Measurements from ENCODE around the gene SH3BP2. TPM values are rescaled to one million over a fixed set of nuclear protein-coding genes. Genes with fewer than 3 reads are reported as not detected.

SH3BP2 gene
- total RNA-seq, 1 donor from 2014 or later: 85.3 TPM

- Mint-ChIP-seq H3K36me3 (ENCODE audit: unreplicated experiment) (no peaks in the 10 kb centered on the region), H3K4me1 (ENCODE audit: low read depth, unreplicated experiment) (peaks cover 12% of the 10 kb centered on the region), H3K27ac (ENCODE audit: unreplicated experiment) (peak overlapping the region; percentile 68), H3K9me3 (ENCODE audit: unreplicated experiment) (peaks cover 6% of the 10 kb centered on the region), H3K4me3 (ENCODE audit: unreplicated experiment) (no peak overlapping the region), H3K27me3 (ENCODE audit: unreplicated experiment) (peaks cover 10% of the 10 kb centered on the region)
- DNase-seq: no peak
- TF ChIP-seq, protein P1, sequence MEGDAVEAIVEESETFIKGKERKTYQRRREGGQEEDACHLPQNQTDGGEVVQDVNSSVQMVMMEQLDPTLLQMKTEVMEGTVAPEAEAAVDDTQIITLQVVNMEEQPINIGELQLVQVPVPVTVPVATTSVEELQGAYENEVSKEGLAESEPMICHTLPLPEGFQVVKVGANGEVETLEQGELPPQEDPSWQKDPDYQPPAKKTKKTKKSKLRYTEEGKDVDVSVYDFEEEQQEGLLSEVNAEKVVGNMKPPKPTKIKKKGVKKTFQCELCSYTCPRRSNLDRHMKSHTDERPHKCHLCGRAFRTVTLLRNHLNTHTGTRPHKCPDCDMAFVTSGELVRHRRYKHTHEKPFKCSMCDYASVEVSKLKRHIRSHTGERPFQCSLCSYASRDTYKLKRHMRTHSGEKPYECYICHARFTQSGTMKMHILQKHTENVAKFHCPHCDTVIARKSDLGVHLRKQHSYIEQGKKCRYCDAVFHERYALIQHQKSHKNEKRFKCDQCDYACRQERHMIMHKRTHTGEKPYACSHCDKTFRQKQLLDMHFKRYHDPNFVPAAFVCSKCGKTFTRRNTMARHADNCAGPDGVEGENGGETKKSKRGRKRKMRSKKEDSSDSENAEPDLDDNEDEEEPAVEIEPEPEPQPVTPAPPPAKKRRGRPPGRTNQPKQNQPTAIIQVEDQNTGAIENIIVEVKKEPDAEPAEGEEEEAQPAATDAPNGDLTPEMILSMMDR (IDR thresholded peaks at IDR 0.05; ENCODE audit: partially characterized antibody, unreplicated experiment): no peak
These were observed 14.7 kb downstream of the SH3BP2 start for GRCh38 chr4:2807571-2807970.

DNA sequence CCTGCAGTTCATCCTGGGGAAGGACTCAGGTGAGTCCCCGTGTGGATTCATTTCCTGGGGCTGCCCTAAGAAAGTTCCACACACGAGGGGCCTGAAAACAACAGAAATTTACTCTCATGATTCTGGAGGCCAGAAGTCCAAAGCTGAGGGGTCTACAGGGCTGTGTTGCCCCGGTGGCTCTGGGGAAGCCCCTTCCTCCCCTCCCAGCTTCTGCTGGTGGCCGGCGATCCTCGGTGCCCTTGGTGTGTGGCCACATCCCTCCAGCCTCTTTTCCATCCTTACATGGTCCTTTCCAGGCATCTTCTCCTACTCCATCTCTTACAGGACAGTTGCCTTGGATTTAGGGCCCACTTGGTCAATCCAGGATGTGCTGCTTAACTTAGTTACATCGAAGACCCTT, 15.1 kb downstream of the SH3BP2 start:
- TF ChIP-seq, protein P1 (IDR thresholded peaks at IDR 0.05; ENCODE audit: partially characterized antibody, unreplicated experiment): no peak
- Mint-ChIP-seq H3K36me3 (ENCODE audit: unreplicated experiment) (no peaks in the 10 kb centered on the region), H3K4me1 (ENCODE audit: low read depth, unreplicated experiment) (peaks cover 12% of the 10 kb centered on the region), H3K9me3 (ENCODE audit: unreplicated experiment) (peaks cover 6% of the 10 kb centered on the region), H3K27me3 (ENCODE audit: unreplicated experiment) (peaks cover 10% of the 10 kb centered on the region), H3K27ac (ENCODE audit: unreplicated experiment) (no peak overlapping the region), H3K4me3 (ENCODE audit: unreplicated experiment) (no peak overlapping the region)
- no peak for DNase-seq

GRCh38 chr4:2809610-2810180, 16.8 kb downstream of the SH3BP2 start:
- no peak overlapping the region for H3K27ac Mint-ChIP-seq (ENCODE audit: unreplicated experiment)
- TF ChIP-seq, protein P1 (IDR thresholded peaks at IDR 0.05; ENCODE audit: partially characterized antibody, unreplicated experiment): no peak
- H3K36me3 Mint-ChIP-seq (ENCODE audit: unreplicated experiment): no peaks in the 10 kb centered on the region
- H3K4me3 Mint-ChIP-seq (ENCODE audit: unreplicated experiment): no peak overlapping the region
- peaks cover 12% of the 10 kb centered on the region for H3K4me1 Mint-ChIP-seq (ENCODE audit: low read depth, unreplicated experiment)
- no peak for DNase-seq
- H3K27me3 Mint-ChIP-seq (ENCODE audit: unreplicated experiment): peaks cover 10% of the 10 kb centered on the region
- peaks cover 6% of the 10 kb centered on the region for H3K9me3 Mint-ChIP-seq (ENCODE audit: unreplicated experiment)

DNA sequence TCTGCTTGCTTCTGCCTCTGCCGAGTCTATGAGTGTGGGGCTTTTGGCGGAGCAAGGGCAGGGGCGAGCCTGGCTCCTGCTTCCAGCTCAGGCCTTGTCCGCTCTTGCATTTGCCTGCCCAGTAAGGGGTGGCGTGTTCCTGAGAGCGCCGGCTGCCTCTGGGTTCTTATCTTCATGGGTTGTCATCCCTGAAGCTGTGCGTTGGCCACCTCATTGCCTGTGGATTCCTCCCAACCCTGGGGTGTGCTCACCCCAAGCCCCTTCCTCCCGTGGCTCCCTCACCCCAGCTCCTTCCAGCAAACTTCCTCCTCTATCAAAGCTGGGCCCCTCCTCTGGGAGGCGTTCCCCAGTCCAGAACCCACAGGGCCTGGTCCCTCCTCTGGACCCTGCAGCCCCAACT, 17.5 kb downstream of the SH3BP2 start:
- TF ChIP-seq, protein P1 (IDR thresholded peaks at IDR 0.05; ENCODE audit: partially characterized antibody, unreplicated experiment): no peak
- no peak for DNase-seq
- Mint-ChIP-seq H3K4me1 (ENCODE audit: low read depth, unreplicated experiment) (peaks cover 12% of the 10 kb centered on the region), H3K36me3 (ENCODE audit: unreplicated experiment) (no peaks in the 10 kb centered on the region), H3K27me3 (ENCODE audit: unreplicated experiment) (peaks cover 8% of the 10 kb centered on the region), H3K4me3 (ENCODE audit: unreplicated experiment) (no peak overlapping the region), H3K9me3 (ENCODE audit: unreplicated experiment) (peaks cover 6% of the 10 kb centered on the region), H3K27ac (ENCODE audit: unreplicated experiment) (no peak overlapping the region)

DNA sequence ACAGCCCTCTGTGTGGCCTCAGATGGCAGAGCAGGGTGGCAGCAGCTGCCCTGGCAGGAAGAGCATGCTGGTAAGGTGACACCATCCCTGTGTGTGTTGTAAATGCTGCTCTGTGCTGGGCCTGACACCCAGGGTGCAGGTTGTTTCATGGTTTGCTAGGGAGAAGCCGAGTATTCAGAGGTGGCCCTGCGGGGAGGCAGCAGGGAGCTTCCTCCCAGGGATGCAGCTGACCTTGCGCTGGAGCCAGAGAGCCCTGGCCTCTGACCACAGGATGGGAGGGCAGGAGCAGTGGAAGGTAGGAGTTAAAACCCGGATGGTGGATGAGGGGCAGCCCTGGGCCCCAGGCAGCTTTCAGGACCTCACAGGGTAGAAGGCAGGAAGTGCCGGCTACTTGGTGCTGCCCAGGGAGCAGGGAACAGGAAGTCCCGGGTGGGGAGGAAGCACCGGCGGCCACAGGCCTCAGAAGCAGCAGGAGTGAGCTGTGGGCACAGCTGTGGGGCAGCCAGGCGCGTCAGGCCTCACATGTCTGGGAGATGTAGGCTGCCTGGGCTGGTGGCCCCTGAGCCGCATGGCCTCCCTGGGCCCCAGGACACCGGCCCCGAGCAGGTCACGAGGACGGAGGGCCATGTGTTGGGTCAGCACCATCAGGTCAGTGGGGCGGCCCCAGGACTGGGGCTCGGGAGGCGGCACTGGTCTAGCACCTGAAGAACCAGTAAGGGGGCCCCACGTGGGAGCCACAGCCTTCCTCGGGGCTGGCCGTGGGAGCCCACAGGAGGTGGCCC, 19.1 kb downstream of the SH3BP2 start:
- peak overlapping the region; percentile 64 for H3K27ac Mint-ChIP-seq (ENCODE audit: unreplicated experiment)
- peaks cover 12% of the 10 kb centered on the region for H3K9me3 Mint-ChIP-seq (ENCODE audit: unreplicated experiment)
- H3K4me3 Mint-ChIP-seq (ENCODE audit: unreplicated experiment): peak overlapping the region; percentile 50
- H3K27me3 Mint-ChIP-seq (ENCODE audit: unreplicated experiment): peaks cover 19% of the 10 kb centered on the region
- H3K36me3 Mint-ChIP-seq (ENCODE audit: unreplicated experiment): peaks cover 7% of the 10 kb centered on the region
- peak; percentile 56 for DNase-seq
- TF ChIP-seq, protein P1 (IDR thresholded peaks at IDR 0.05; ENCODE audit: partially characterized antibody, unreplicated experiment): no peak
- H3K4me1 Mint-ChIP-seq (ENCODE audit: low read depth, unreplicated experiment): peaks cover 9% of the 10 kb centered on the region
